HepG2 (cell line): ENCODE results near the gene HAP1. TPM values are rescaled to one million over a fixed set of nuclear protein-coding genes. Genes with fewer than 3 reads are reported as not detected.

Experiments
- ATF1 ChIP-seq: IDR thresholded peaks from 2 replicates; pipeline ENCODE4 v1.6.1; 2016; ENCODE audit warnings: mild to moderate bottlenecking, control low read depth
- CCAR2 ChIP-seq: fragments of 200-400 bp; formaldehyde crosslinking; optimal IDR thresholded peaks from 2 replicates; pipeline ENCODE3; 2018; ENCODE audit warnings: low read depth, mild to moderate bottlenecking, low read length, moderate library complexity
- CCDC6 ChIP-seq: sonication (generic); formaldehyde crosslinking; IDR thresholded peaks from 2 replicates; pipeline ENCODE4 v1.8.1; 2022; ENCODE audit warnings: mild to moderate bottlenecking, missing genetic modification reagents, moderate library complexity
- CREB3 ChIP-seq: sonication (generic); formaldehyde crosslinking; IDR thresholded peaks from 2 replicates; pipeline ENCODE4 v1.5.0; 2020; ENCODE audit warnings: missing genetic modification reagents
- CSRNP2 ChIP-seq: sonication (generic); formaldehyde crosslinking; conservative IDR thresholded peaks from 2 replicates; pipeline ENCODE4 v1.8.0; 2022; ENCODE audit warnings: low read depth, missing genetic modification reagents
- FOXJ3 ChIP-seq: sonication (generic); formaldehyde crosslinking; IDR thresholded peaks from 2 replicates; pipeline ENCODE4 v1.4.0; 2020; ENCODE audit warnings: missing genetic modification reagents, mild to moderate bottlenecking, borderline replicate concordance
- FOXK2 ChIP-seq: fragments of 450-650 bp; IDR thresholded peaks from 2 replicates; pipeline ENCODE4 v1.6.1; 2016
- GFI1 ChIP-seq: sonication (generic); formaldehyde crosslinking; IDR thresholded peaks from 2 replicates; pipeline ENCODE4 v1.5.0; 2020; ENCODE audit warnings: missing genetic modification reagents, mild to moderate bottlenecking, borderline replicate concordance
- HOXD1 ChIP-seq: sonication (generic); formaldehyde crosslinking; IDR thresholded peaks from 2 replicates; pipeline ENCODE4 v1.5.0; 2020; ENCODE audit warnings: missing genetic modification reagents
- KDM5B ChIP-seq: sonication (generic); formaldehyde crosslinking; IDR thresholded peaks from 2 replicates; pipeline ENCODE4 v1.4.0; 2020; ENCODE audit warnings: missing genetic modification reagents, mild to moderate bottlenecking, borderline replicate concordance
- NONO ChIP-seq, 2 experiments: fragments of 450-650 bp in 1 of 2; sonication (generic) in 1 of 2; formaldehyde crosslinking in 1 of 2; IDR thresholded peaks in 1 of 2; conservative IDR thresholded peaks in 1 of 2; 2 replicates each; pipeline versions ENCODE4 v1.6.1 to v1.8.0; 2017 to 2022; ENCODE audit warnings: mild to moderate bottlenecking in 1 of 2, missing genetic modification reagents in 1 of 2, moderate library complexity in 1 of 2
- NR2C2 ChIP-seq: sonication (generic); formaldehyde crosslinking; IDR thresholded peaks from 2 replicates; pipeline ENCODE4 v1.4.0; 2020; ENCODE audit warnings: missing genetic modification reagents, mild to moderate bottlenecking, moderate library complexity, borderline replicate concordance
- NR2F6 ChIP-seq, 2 experiments: IDR thresholded peaks; 2 replicates each; pipeline ENCODE4 v1.6.1; 2016; ENCODE audit warnings: antibody characterized with exemption in 1 of 2, mild to moderate bottlenecking in 1 of 2
- POLR2A ChIP-seq, 2 experiments: IDR thresholded peaks; 2 replicates each; pipeline ENCODE4 v1.6.1; 2011; ENCODE audit warnings: low read depth in 2 of 2, low read length in 2 of 2, mild to moderate bottlenecking in 1 of 2, moderate library complexity in 1 of 2; ENCODE audit not compliant: insufficient read depth in 1 of 2
- POLR2AphosphoS5 ChIP-seq: IDR thresholded peaks from 2 replicates; pipeline ENCODE4 v1.6.1; 2012; ENCODE audit warnings: low read depth, low read length
- POLR2G ChIP-seq: fragments of 200-400 bp; formaldehyde crosslinking; IDR thresholded peaks from 2 replicates; pipeline ENCODE4 v1.6.1; 2018; ENCODE audit warnings: mild to moderate bottlenecking, low read depth, low read length, moderate library complexity
- RCOR2 ChIP-seq: IDR thresholded peaks from 2 replicates; pipeline ENCODE4 v1.6.1; 2016; ENCODE audit warnings: missing biosample characterization, missing genetic modification reagents
- SALL1 ChIP-seq: sonication (generic); formaldehyde crosslinking; IDR thresholded peaks from 2 replicates; pipeline ENCODE4 v1.8.0; 2022; ENCODE audit warnings: mild to moderate bottlenecking, missing genetic modification reagents
- SMAD1 ChIP-seq: sonication (generic); formaldehyde crosslinking; IDR thresholded peaks from 2 replicates; pipeline ENCODE4 v1.4.0; 2020; ENCODE audit warnings: missing genetic modification reagents, low read depth, mild to moderate bottlenecking, borderline replicate concordance
- U2AF2 ChIP-seq: fragments of 200-400 bp; formaldehyde crosslinking; IDR thresholded peaks from 2 replicates; pipeline ENCODE4 v1.6.1; 2017; ENCODE audit warnings: low read depth, mild to moderate bottlenecking, low read length
- YY1 ChIP-seq: IDR thresholded peaks from 2 replicates; pipeline ENCODE4 v1.6.1; 2011; ENCODE audit warnings: low read length, low read depth, moderate library complexity, mild to moderate bottlenecking; ENCODE audit not compliant: insufficient read depth, insufficient replicate concordance
- ZBTB25 ChIP-seq: IDR thresholded peaks from 2 replicates; pipeline ENCODE4 v1.6.1; 2018; ENCODE audit warnings: missing genetic modification reagents
- ZFP62 ChIP-seq: sonication (generic); formaldehyde crosslinking; IDR thresholded peaks from 2 replicates; pipeline ENCODE4 v1.4.0; 2020; ENCODE audit warnings: missing genetic modification reagents
- ZNF230 ChIP-seq: sonication (generic); formaldehyde crosslinking; IDR thresholded peaks from 2 replicates; pipeline ENCODE4 v1.4.0; 2020; ENCODE audit warnings: mild to moderate bottlenecking, missing genetic modification reagents
- ZNF264 ChIP-seq: sonication (generic); formaldehyde crosslinking; IDR thresholded peaks from 2 replicates; pipeline ENCODE4 v1.4.0; 2020; ENCODE audit warnings: missing genetic modification reagents
- ZNF274 ChIP-seq: sonication (generic); formaldehyde crosslinking; IDR thresholded peaks from 2 replicates; pipeline ENCODE4 v1.5.1; 2020; ENCODE audit warnings: mild to moderate bottlenecking, missing genetic modification reagents
- ZNF292 ChIP-seq: sonication (generic); formaldehyde crosslinking; IDR thresholded peaks from 2 replicates; pipeline ENCODE4 v1.8.1; 2022; ENCODE audit warnings: mild to moderate bottlenecking, low read depth, missing genetic modification reagents, borderline replicate concordance
- ZNF556 ChIP-seq: sonication (generic); formaldehyde crosslinking; IDR thresholded peaks from 2 replicates; pipeline ENCODE4 v1.4.0; 2020; ENCODE audit warnings: mild to moderate bottlenecking, missing genetic modification reagents, borderline replicate concordance
- polyA plus RNA-seq, 8 experiments: library from polyadenylated mRNA; depleted of rRNA in 3 of 8; stranded (reverse) in 7 of 8; unstranded in 1 of 8; fragments of >200 nt; fragmentation: Illumina TruSeq in 4 of 8; extraction: Trizol in 4 of 8; gene quantifications; 2 replicates each; pipeline versions ENCODE4 v1.2.1 to v1.2.3, GENCODE V29; 2011 to 2016; ENCODE audit warnings: low read depth in 4 of 8, missing spikeins in 1 of 8, mixed read lengths in 1 of 8; ENCODE audit not compliant: insufficient read depth in 1 of 8
- total RNA-seq, 5 experiments: library from RNA; depleted of rRNA; stranded (reverse); fragments of >200 nt; fragmentation: Illumina TruSeq; extraction: Trizol; gene quantifications; 2 replicates each; pipeline ENCODE4 v1.2.3, GENCODE V29; 2016; ENCODE audit warnings: low read depth in 1 of 5

HAP1 gene
- total and polyA plus RNA-seq, 2 of the 13 experiments (the other 11 are each of a cell fraction or from before 2014, with no cell fraction given), result 0.07 TPM

GRCh38 chr17:41772586-41773189 lies 38.2 kb upstream of the HAP1 start (continued):
- TF ChIP-seq ZNF292 (peak; percentile 77; the same call in 1 of the 2 replicates), ZNF230 (CRISPR knock-in tag) (no peak), FOXJ3 (peak; percentile 60; the same call in 1 of the 2 replicates), RCOR2 (peak; percentile 38; the same call in 1 of the 2 replicates), KDM5B (CRISPR knock-in tag) (peak; percentile 79), GFI1 (peak; percentile 90), CREB3 (CRISPR knock-in tag) (no peak), YY1 (peak; percentile 67), ZFP62 (CRISPR knock-in tag) (no peak), CSRNP2 (CRISPR knock-in tag) (no peak), NR2C2 (peak; percentile 95), ZBTB25 (CRISPR knock-in tag) (0 out of 2 replicates have a peak, but pooled peaks have one; percentile 52), ZNF274 (CRISPR knock-in tag) (0 out of 2 replicates have a peak, but pooled peaks have one; percentile 39), POLR2G (peak; percentile 81), NONO (IDR thresholded peaks at IDR 0.05) (no peak), NONO (CRISPR knock-in tag; conservative IDR thresholded peaks at IDR 0.05) (peak; percentile 72; the same call in 1 of the 2 replicates), NR2F6 (IDR thresholded peaks at IDR 0.05) (peak; percentile 96), NR2F6 (CRISPR knock-in tag; IDR thresholded peaks at IDR 0.05) (peak; percentile 99), HOXD1 (CRISPR knock-in tag) (0 out of 2 replicates have a peak, but pooled peaks have one; percentile 8), U2AF2 (no peak), POLR2AphosphoS5 (peak; percentile 77), ZNF264 (CRISPR knock-in tag) (peak; percentile 48; the same call in 1 of the 2 replicates), POLR2A (IDR thresholded peaks at IDR 0.05; ENCODE audit: insufficient read depth in 1 of 2, low read depth in 2 of 2, low read length in 2 of 2) (peak; percentile 56 to 71; a peak in 3 of 4 replicates), SALL1 (peak; percentile 81), ZNF556 (peak; percentile 95; the same call in 1 of the 2 replicates), CCAR2 (peak; percentile 86), CCDC6 (peak; percentile 74; the same call in 1 of the 2 replicates), SMAD1 (CRISPR knock-in tag) (0 out of 2 replicates have a peak, but pooled peaks have one; percentile 66), FOXK2 (no peak), ATF1 (CRISPR knock-in tag) (no peak)
